Transverse colon (tissue), 4 donors: ENCODE data around the gene MAX. TPM values are rescaled to one million over a fixed set of nuclear protein-coding genes. Genes with fewer than 3 reads are reported as not detected.
A peak's percentile ranks its signal among the peaks of the same experiment; 100 is the strongest.
"Not testable (repeated sequence)": the region's sequence is repeated elsewhere in the genome, so short reads cannot be mapped to it uniquely, and the experiment has no call there.

ENCODE experiments used
- DNase-seq: peaks from one replicate; pipeline ENCODE4 v3.0.0-alpha.2; 2019
- H3K27ac ChIP-seq, 4 donors: fragments of 200-600 bp; sonication (generic); 2 replicates each; pipeline ENCODE4 v1.5.1; 2016 to 2018; ENCODE audit warnings: inconsistent platforms in 4 of 4
- H3K27me3 ChIP-seq: fragments of 200-600 bp; sonication (generic); 2 replicates; pipeline ENCODE4 v1.5.1; 2017; ENCODE audit warnings: inconsistent platforms
- H3K36me3 ChIP-seq, 4 donors: fragments of 200-600 bp; sonication (generic); 2 replicates each; pipeline ENCODE4 v1.5.1; 2017 to 2019; ENCODE audit warnings: inconsistent platforms in 4 of 4
- H3K4me1 ChIP-seq, 4 donors: fragments of 200-600 bp; sonication (generic); 2 replicates each; pipeline ENCODE4 v1.5.1; 2017 to 2020; ENCODE audit warnings: inconsistent platforms in 4 of 4
- H3K4me3 ChIP-seq, 4 donors: fragments of 200-600 bp; sonication (generic); 1 replicate in 1 of 4; 2 replicates in 3 of 4; pipeline versions ENCODE4 v1.5.1 to v1.6.1; 2017 to 2019; ENCODE audit warnings: inconsistent platforms in 4 of 4
- H3K9me3 ChIP-seq, 2 donors: fragments of 200-600 bp; sonication (generic); 2 replicates each; pipeline ENCODE4 v1.5.1; 2017 to 2019; ENCODE audit warnings: inconsistent platforms in 2 of 2
- CTCF ChIP-seq, 5 experiments: fragments of 200-600 bp in 3 of 5; fragments of 450-650 bp in 2 of 5; sonication (generic) in 3 of 5; IDR thresholded peaks; 1 replicate in 2 of 5; 2 replicates in 3 of 5; pipeline ENCODE4 v1.5.1; 2016 to 2017; ENCODE audit warnings: antibody characterized with exemption in 5 of 5, inconsistent platforms in 3 of 5, mild to moderate bottlenecking in 2 of 5, moderate library complexity in 1 of 5
- EP300 ChIP-seq: sonication (generic); formaldehyde crosslinking; IDR thresholded peaks from one replicate; pipeline ENCODE4 v1.6.1; 2017; ENCODE audit warnings: antibody characterized with exemption, low read depth
- POLR2A ChIP-seq: fragments of 450-650 bp; IDR thresholded peaks from one replicate; pipeline ENCODE4 v1.6.1; 2016; ENCODE audit warnings: antibody characterized with exemption, mild to moderate bottlenecking, moderate library complexity
- POLR2AphosphoS5 ChIP-seq, 3 donors: sonication (generic); formaldehyde crosslinking; IDR thresholded peaks; one replicate each; pipeline ENCODE4 v1.6.1; 2016; ENCODE audit warnings: antibody characterized with exemption in 3 of 3
- WGBS, 2 donors: methylation state at CpG; one replicate each; pipeline ENCODE4 v1.1.5; 2018; ENCODE audit warnings: low coverage in 1 of 2; 5-methylcytosine and 5-hydroxymethylcytosine counted together
- in situ Hi-C, 4 donors: fragments of 200-750 bp; cut with MboI; loops; one replicate each; pipeline versions ENCODE4 v1.15.0 to v1.15.1; 2017; ENCODE audit warnings: low sequenced_read_pairs in 3 of 4, low pct_ligation_motif_present in 1 of 4, low pct_unique_long_range_greater_than_20kb in 1 of 4
- intact Hi-C: fragments of 100-400 bp; cut with DNase I; formaldehyde crosslinking; loops from one replicate; pipeline ENCODE4 v1.15.1; 2023; ENCODE audit warnings: low total_unique reads
- total RNA-seq, 4 donors: library from RNA; depleted of rRNA; stranded (reverse); fragments of >200 nt; gene quantifications; one replicate each; pipeline ENCODE4 v1.1.0, GENCODE V29; 2016

The MAX gene
- total RNA-seq, 4 donors from 2014 or later: 35.8 to 139 (median 87.0) TPM

- Histone ChIP-seq H3K4me3 (no peak overlapping the region), H3K4me1 (peaks cover 0 to 13% (median 8%) of the 10 kb centered on the region in 4 donors), H3K9me3 (no peaks in the 10 kb centered on the region), H3K27me3 (no peaks in the 10 kb centered on the region), H3K36me3 (peaks cover 0 to 25% (median 4%) of the 10 kb centered on the region in 4 donors), H3K27ac (no peak overlapping the region)
- intact Hi-C loops (no loop called here), in situ Hi-C loops (no loop called here)
- peak; percentile 13 for DNase-seq
- 82% methylated on average over 11 of the region's 11 CpGs; no CpG with 5 or more reads in 1 of the 2 donors for WGBS, 2 donors
- TF ChIP-seq CTCF (IDR thresholded peaks at IDR 0.05) (no peak), POLR2AphosphoS5 (IDR thresholded peaks at IDR 0.05) (no peak), EP300 (no peak), POLR2A (no peak)
Measured at GRCh38 chr14:65032319-65032718, 70.0 kb downstream of the MAX start.

- H3K4me3 ChIP-seq, intact Hi-C loops, in situ Hi-C loops, H3K27me3 ChIP-seq, DNase-seq, H3K9me3 ChIP-seq, H3K27ac ChIP-seq: not testable (repeated sequence)
- Histone ChIP-seq H3K4me1 (peaks cover 0 to 17% (median 10%) of the 10 kb centered on the region in 4 donors), H3K36me3 (peaks cover 0 to 25% (median 4%) of the 10 kb centered on the region in 4 donors)
- WGBS, 2 donors: 94 to 100% methylated on average over 2 to 10 of the region's 10 CpGs
Measured at GRCh38 chr14:65031321-65031720, 71.0 kb downstream of the MAX start.

GRCh38 chr14:65028937-65029336, 73.4 kb downstream of the MAX start:
- no peak for DNase-seq

GRCh38 chr14:65027127-65027799, 75.1 kb downstream of the MAX start:
- Histone ChIP-seq H3K9me3 (no peaks in the 10 kb centered on the region), H3K36me3 (peaks cover 0 to 12% (median 0%) of the 10 kb centered on the region in 4 donors), H3K27ac (no peak overlapping the region), H3K27me3 (no peaks in the 10 kb centered on the region), H3K4me3 (no peak overlapping the region), H3K4me1 (peaks cover 0 to 17% (median 11%) of the 10 kb centered on the region in 4 donors)
- 93 to 95% methylated on average over 3 to 11 of the region's 11 CpGs for WGBS, 2 donors
- in situ Hi-C loops (no loop called here), intact Hi-C loops (no loop called here)
- no peak for DNase-seq
- no peak for TF ChIP-seq EP300
- TF ChIP-seq POLR2A: no peak
- no peak for TF ChIP-seq POLR2AphosphoS5 (IDR thresholded peaks at IDR 0.05)
- TF ChIP-seq CTCF (IDR thresholded peaks at IDR 0.05): no peak

More at GRCh38 chr14:65028937-65029336, 73.4 kb downstream of the MAX start:
- H3K36me3 ChIP-seq: peaks cover 0 to 25% (median 4%) of the 10 kb centered on the region in 4 donors
- H3K9me3 ChIP-seq: no peaks in the 10 kb centered on the region
- in situ Hi-C loops: no loop called here
- no peak overlapping the region for H3K27ac ChIP-seq
- no peak for TF ChIP-seq POLR2A
- TF ChIP-seq CTCF (IDR thresholded peaks at IDR 0.05): no peak
- TF ChIP-seq EP300: no peak
- TF ChIP-seq POLR2AphosphoS5 (IDR thresholded peaks at IDR 0.05): no peak
- intact Hi-C loops: no loop called here
- H3K4me1 ChIP-seq: peaks cover 0 to 21% (median 11%) of the 10 kb centered on the region in 4 donors
- no peaks in the 10 kb centered on the region for H3K27me3 ChIP-seq
- 56 to 63% methylated on average over 2 to 3 of the region's 3 CpGs for WGBS, 2 donors
- no peak overlapping the region for H3K4me3 ChIP-seq
